GM12878 (cell line): ENCODE measurements around the gene CCDC91. TPM values are rescaled to one million over a fixed set of nuclear protein-coding genes. Genes with fewer than 3 reads are reported as not detected.

Experiments
- ATAC-seq: fragments of 200-7000 bp; cut with Tn5 transposase; 3 replicates; pipeline ENCODE4 v1.9.1; 2020; ENCODE audit warnings: mild to moderate bottlenecking, moderate library complexity
- BruUV-seq: library from RNA; stranded (reverse); fragments of 400-500 nt; replicated peaks from 2 replicates; lab custom pipeline; 2021; lab: Mats Ljungman, UMichigan
- CTCF ChIA-PET: fragments of 300-600 bp; sonication (Branson Sonifier 250); formaldehyde crosslinking; extraction: SDS; loops from one replicate; lab custom pipeline; 2021; ENCODE audit warnings: inconsistent platforms; lab: Yijun Ruan, JAX
- POLR2A ChIA-PET: fragments of 350-600 bp; formaldehyde crosslinking; extraction: SDS; loops from one replicate; lab custom pipeline; 2021; ENCODE audit warnings: inconsistent platforms; lab: Charles Lee
- RAD21 ChIA-PET: fragments of 300-600 bp; sonication (Branson Sonifier 250); formaldehyde crosslinking; loops from one replicate; lab custom pipeline; 2023; ENCODE audit warnings: antibody characterized with exemption; ENCODE audit not compliant: unreplicated experiment; lab: Charles Lee
- SMC1A ChIA-PET: fragments of 300-600 bp; sonication (Branson Sonifier 250); formaldehyde crosslinking; loops from one replicate; lab custom pipeline; 2023; ENCODE audit not compliant: unreplicated experiment, uncharacterized antibody; lab: Charles Lee
- DNase-seq: peaks from one replicate; pipeline ENCODE4 v3.0.0-alpha.2; 2011; ENCODE audit warnings: low read depth, low spot score
- FAIRE-seq: peaks from 3 replicates; lab custom pipeline; 2011; peaks lifted over from hg19 to GRCh38; lab: Jason Lieb, UNC
- H2AFZ ChIP-seq: 2 replicates; pipeline ENCODE4 v1.6.0; 2011; ENCODE audit warnings: low read depth, low read length, control low read depth; ENCODE audit not compliant: control insufficient read depth
- H3K27ac ChIP-seq: 2 replicates; pipeline ENCODE4 v1.5.1; 2011; ENCODE audit warnings: control low read depth; ENCODE audit not compliant: control insufficient read depth, insufficient read depth
- H3K27me3 ChIP-seq, 2 experiments: replicated peaks in 1 of 2; 2 replicates each; pipeline versions ENCODE4 v1.6.0 to v1.6.1; 2011; ENCODE audit warnings: low read length in 1 of 2; ENCODE audit not compliant: control insufficient read depth in 2 of 2, insufficient read depth in 2 of 2
- H3K36me3 ChIP-seq, 2 experiments: 2 replicates each; pipeline ENCODE4 v1.5.1; 2011; ENCODE audit warnings: low read length in 1 of 2; ENCODE audit not compliant: control insufficient read depth in 2 of 2, insufficient read depth in 2 of 2
- H3K4me1 ChIP-seq: 2 replicates; pipeline ENCODE4 v1.6.1; 2011; ENCODE audit warnings: mild to moderate bottlenecking, low read length, moderate library complexity, mixed read lengths; ENCODE audit not compliant: control insufficient read depth, insufficient read depth
- H3K4me2 ChIP-seq: 2 replicates; pipeline ENCODE4 v1.6.0; 2011; ENCODE audit warnings: control low read depth; ENCODE audit not compliant: control insufficient read depth, insufficient read depth
- H3K4me3 ChIP-seq: fragments of 200-600 bp; sonication (generic); 2 replicates; pipeline ENCODE4 v1.5.1; 2016
- H3K79me2 ChIP-seq: 2 replicates; pipeline ENCODE4 v1.6.0; 2011; ENCODE audit warnings: low read length; ENCODE audit not compliant: control insufficient read depth, insufficient read depth
- H3K9ac ChIP-seq: 2 replicates; pipeline ENCODE4 v1.8.0; 2011; ENCODE audit warnings: low read length, control low read depth, mixed read lengths; ENCODE audit not compliant: control insufficient read depth, insufficient read depth
- H3K9me3 ChIP-seq: replicated peaks from 3 replicates; pipeline ENCODE4 v1.5.1; 2011; ENCODE audit warnings: mild to moderate bottlenecking, low read length; ENCODE audit not compliant: control insufficient read depth, insufficient read depth
- H4K20me1 ChIP-seq: 2 replicates; pipeline ENCODE4 v1.6.0; 2011; ENCODE audit not compliant: control insufficient read depth, insufficient read depth
- BHLHE40 ChIP-seq, 2 experiments: fragments of 450-650 bp in 1 of 2; IDR thresholded peaks; 2 replicates each; pipeline ENCODE4 v1.6.1; 2011 to 2017; ENCODE audit warnings: low read depth in 2 of 2, borderline replicate concordance in 1 of 2, improper control_type of control experiment in 1 of 2, low read length in 1 of 2, mild to moderate bottlenecking in 1 of 2
- CTCF ChIP-seq, 3 experiments: IDR thresholded peaks in 2 of 3; conservative IDR thresholded peaks in 1 of 3; 2 replicates each; pipeline ENCODE4 v1.5.1; 2011; ENCODE audit warnings: low read depth in 3 of 3, low read length in 3 of 3, mild to moderate bottlenecking in 3 of 3, control low read depth in 2 of 3, moderate library complexity in 2 of 3, inconsistent platforms in 1 of 3, mixed read lengths in 1 of 3; ENCODE audit not compliant: control insufficient read depth in 2 of 3, insufficient read depth in 1 of 3; ENCODE audit errors: extremely low read depth in 1 of 3
- ESRRA ChIP-seq: IDR thresholded peaks from 2 replicates; pipeline ENCODE4 v1.6.1; 2012; ENCODE audit warnings: mild to moderate bottlenecking, low read length, improper control_type of control experiment
- ETV6 ChIP-seq, 2 experiments: fragments of 450-650 bp in 1 of 2; IDR thresholded peaks in 1 of 2; conservative IDR thresholded peaks in 1 of 2; 2 replicates each; pipeline ENCODE4 v1.6.1; 2014; ENCODE audit warnings: antibody characterized with exemption in 1 of 2, borderline replicate concordance in 1 of 2, low read depth in 1 of 2, mild to moderate bottlenecking in 1 of 2, moderate library complexity in 1 of 2
- NFIC ChIP-seq: IDR thresholded peaks from 2 replicates; pipeline ENCODE4 v1.6.1; 2012; ENCODE audit warnings: low read depth, mild to moderate bottlenecking, inconsistent platforms, low read length, moderate library complexity
- NKRF ChIP-seq: fragments of 450-650 bp; conservative IDR thresholded peaks from 2 replicates; pipeline ENCODE4 v1.6.1; 2017; ENCODE audit warnings: mild to moderate bottlenecking, moderate library complexity
- SRF ChIP-seq, 2 experiments: IDR thresholded peaks; 2 replicates each; pipeline ENCODE4 v1.6.1; 2011; ENCODE audit warnings: low read depth in 2 of 2, low read length in 2 of 2, mild to moderate bottlenecking in 1 of 2, moderate library complexity in 1 of 2
- TCF7 ChIP-seq: IDR thresholded peaks from 2 replicates; pipeline ENCODE4 v1.6.1; 2014; ENCODE audit warnings: antibody characterized with exemption, borderline replicate concordance
- USF2 ChIP-seq: IDR thresholded peaks from 2 replicates; pipeline ENCODE4 v1.6.1; 2011; ENCODE audit warnings: low read depth, low read length, improper control_type of control experiment, borderline replicate concordance
- in situ Hi-C: fragments of 300-500 bp; cut with MboI; formaldehyde crosslinking; loops from 9 replicates; pipeline ENCODE4 v1.14.3; 2018; ENCODE audit warnings: mixed read lengths
- intact Hi-C: fragments of 100-400 bp; cut with micrococcal nuclease; formaldehyde crosslinking; loops from one replicate; pipeline ENCODE4 v1.14.2; 2022; ENCODE audit not compliant: unreplicated experiment
- polyA plus RNA-seq, 11 experiments: library from polyadenylated mRNA; depleted of rRNA in 4 of 11; unstranded in 6 of 11; stranded (reverse) in 5 of 11; fragments of >200 nt; fragmentation: Nextera tagmentation in 4 of 11; fragmentation: Illumina TruSeq in 1 of 11; extraction: Ambion mirVana in 4 of 11; extraction: Trizol in 1 of 11; gene quantifications; 1 replicate in 1 of 11; 2 replicates in 10 of 11; pipeline versions ENCODE4 v1.2.1 to v1.2.3, GENCODE V29; 2011 to 2016; ENCODE audit warnings: inconsistent platforms in 2 of 11, missing spikeins in 2 of 11, low read depth in 1 of 11
- total RNA-seq, 4 experiments: library from RNA; depleted of rRNA in 3 of 4; stranded (reverse); fragments of >200 nt in 3 of 4; fragmentation: Illumina TruSeq in 1 of 4; extraction: Trizol in 1 of 4; gene quantifications; 2 replicates each; pipeline versions ENCODE4 v1.2.1 to v1.2.3, GENCODE V29; 2013 to 2021

Gene CCDC91
- total and polyA plus RNA-seq, 10 of the 15 experiments (the other 5 are each of a cell fraction or from before 2014, with no cell fraction given): 6.1 to 24.9 (median 16.5) TPM

- no peak for TF ChIP-seq NKRF
- TF ChIP-seq ESRRA: no peak
- TF ChIP-seq NFIC: peak; percentile 40
- TF ChIP-seq USF2: no peak
- no peak for TF ChIP-seq SRF (IDR thresholded peaks at IDR 0.05; ENCODE audit: low read depth in 2 of 2, low read length in 2 of 2)
- TF ChIP-seq TCF7: no peak
- peak in 1 of 2 experiments; percentile 28; a peak in 1 of 4 replicates for TF ChIP-seq BHLHE40 (IDR thresholded peaks at IDR 0.05; ENCODE audit: borderline replicate concordance in 1 of 2, low read depth in 2 of 2, low read length in 1 of 2)
Observed at GRCh38 chr12:28460420-28461130, 270.3 kb downstream of the CCDC91 start (continued).

GRCh38 chr12:28463396-28463795, 273.1 kb downstream of the CCDC91 start:
- RAD21 ChIA-PET: no interaction called here

More at GRCh38 chr12:28463396-28463795, 273.1 kb downstream of the CCDC91 start:
- intact Hi-C loops (no loop called here), in situ Hi-C loops (no loop called here)
- no peaks in the 10 kb centered on the region for H3K27me3 ChIP-seq
- H4K20me1 ChIP-seq: no peaks in the 10 kb centered on the region
- H3K79me2 ChIP-seq: no peaks in the 10 kb centered on the region
- BruUV-seq: no TSS peak
- H2AFZ ChIP-seq: no peak overlapping the region
- no peak overlapping the region for H3K4me3 ChIP-seq
- H3K27ac ChIP-seq: no peak overlapping the region
- ChIA-PET SMC1A (interaction anchor here (1.3 kb wide), 1 partner anchor 10 kb away, joined by 3 read pairs; no protein-coding TSS in a partner anchor), CTCF (interaction anchor here (0.5 to 2.9 kb wide), 2 partner anchors 409 to 612 kb away, joined by 4 to 10 read pairs; no protein-coding TSS in a partner anchor), POLR2A (no interaction called here)
- no peaks in the 10 kb centered on the region for H3K4me1 ChIP-seq
- H3K9ac ChIP-seq: no peak overlapping the region
- no peaks in the 10 kb centered on the region; the same call in 1 of the 3 replicates for H3K9me3 ChIP-seq
- FAIRE-seq (no peak), DNase-seq (no peak), ATAC-seq (no peak)
- H3K4me2 ChIP-seq: no peak overlapping the region
- no peaks in the 10 kb centered on the region; a peak in 1 of 4 replicates for H3K36me3 ChIP-seq
- TF ChIP-seq ETV6 (conservative IDR thresholded peaks at IDR 0.05 in 1 of 2, IDR thresholded peaks at IDR 0.05 in 1 of 2; ENCODE audit: borderline replicate concordance in 1 of 2, low read depth in 1 of 2) (no peak), CTCF (IDR thresholded peaks at IDR 0.05 in 2 of 3, conservative IDR thresholded peaks at IDR 0.05 in 1 of 3; ENCODE audit: control insufficient read depth in 2 of 3, extremely low read depth in 1 of 3, insufficient read depth in 1 of 3, low read depth in 3 of 3, low read length in 3 of 3) (peak in 1 of 3 experiments; percentile 29; a peak in 1 of 6 replicates)
